Measurements from ENCODE around the gene EIF1AD. TPM values are rescaled to one million over a fixed set of nuclear protein-coding genes. Genes with fewer than 3 reads are reported as not detected.
A peak's percentile ranks its signal among the peaks of the same experiment; 100 is the strongest.

The EIF1AD gene
- total and polyA plus RNA-seq, 2 of the 8 experiments (the other 6 are each of a cell fraction or from before 2014, with no cell fraction given): 32.6 to 39.9 TPM

DNA sequence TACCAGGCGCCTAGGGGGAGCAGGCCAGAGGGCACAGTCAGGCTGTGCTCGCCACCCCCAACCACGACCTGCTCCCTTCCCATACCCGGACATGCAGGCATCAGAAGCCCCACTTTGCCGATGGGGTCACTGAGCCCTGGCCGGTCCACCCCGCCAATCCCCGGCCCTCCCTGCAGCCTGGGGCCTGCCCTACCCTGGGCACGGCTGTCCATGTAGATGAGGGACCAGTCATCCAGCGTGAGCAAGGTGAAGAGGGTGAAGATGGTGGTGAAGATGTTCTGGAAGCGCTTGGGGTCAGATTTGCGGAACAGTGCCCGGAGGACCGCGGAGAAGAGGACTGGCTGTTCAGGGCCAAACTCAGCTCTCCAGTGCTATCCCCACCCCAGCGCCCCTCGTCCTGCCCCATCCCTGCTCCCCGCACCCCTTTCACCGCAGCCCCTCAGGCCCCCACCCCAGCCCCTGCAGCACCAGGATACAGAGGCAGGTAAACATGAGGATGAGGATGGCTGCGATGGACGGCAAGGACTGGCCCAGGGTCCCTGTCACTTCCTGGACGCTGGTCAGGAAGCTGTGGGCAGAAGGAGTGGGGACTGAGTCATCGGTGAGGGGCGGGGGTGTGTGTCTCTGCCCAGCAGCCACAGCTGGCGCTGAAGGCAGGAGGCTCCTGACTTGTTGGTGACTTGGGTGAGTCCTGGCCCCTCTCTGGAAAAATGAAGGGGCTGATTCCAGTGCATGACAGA is 18.8 kb upstream of the EIF1AD start:
- H4K91ac ChIP-seq (replicated peaks; ENCODE audit: insufficient read length, low read length): no peak overlapping the region
- ChIA-PET POLR2A (ENCODE audit: partially characterized antibody) (interaction anchor here (1.4 kb wide), 1 partner anchor 12 kb away, joined by 4 read pairs; no protein-coding TSS in a partner anchor), CTCF (ENCODE audit: partially characterized antibody) (interaction anchor here (1.0 to 4.1 kb wide), 3 partner anchors 15 to 25 kb away, joined by 4 to 34 read pairs (median 7); no protein-coding TSS in a partner anchor)
- H3K4me3 ChIP-seq (ENCODE audit: extremely low read depth in 1 of 4, insufficient read depth in 2 of 4, low read depth in 3 of 4, low read length in 4 of 4): no peak overlapping the region
- H3K4me2 ChIP-seq (ENCODE audit: insufficient read depth in 1 of 2, low read depth in 2 of 2, low read length in 2 of 2): no peak overlapping the region
- peak overlapping the region; percentile 30 for H3K56ac ChIP-seq (replicated peaks; ENCODE audit: insufficient read length, low read depth, low read length)
- H2BK120ac ChIP-seq (replicated peaks; ENCODE audit: low read depth, low read length): no peak overlapping the region
- H3K79me1 ChIP-seq (ENCODE audit: low read depth, low read length): no peaks in the 10 kb centered on the region
- no peak overlapping the region for H3K14ac ChIP-seq (ENCODE audit: insufficient read length)
- no peak overlapping the region for H2BK12ac ChIP-seq (ENCODE audit: low read depth, low read length)
- H3K23ac ChIP-seq (ENCODE audit: insufficient read length): no peak overlapping the region
- H3K23me2 ChIP-seq (ENCODE audit: low read depth, low read length): no peaks in the 10 kb centered on the region
- no peak overlapping the region for H3K18ac ChIP-seq (ENCODE audit: extremely low read depth, low read length)
- H4K20me1 ChIP-seq (replicated peaks in 1 of 2; ENCODE audit: control insufficient read depth in 1 of 2, insufficient read depth in 2 of 2, low read length in 2 of 2): no peaks in the 10 kb centered on the region
- peaks cover 0 to 18% (median 5%) of the 10 kb centered on the region in 4 experiments; a peak in 4 of 7 replicates for H3K27me3 ChIP-seq (replicated peaks in 1 of 4; ENCODE audit: control insufficient read depth in 3 of 4, extremely low read depth in 1 of 4, insufficient read depth in 3 of 4, low read length in 3 of 4)
- no peak overlapping the region for H3K9ac ChIP-seq (replicated peaks in 1 of 4; ENCODE audit: extremely low read depth in 1 of 4, low read depth in 3 of 4, low read length in 3 of 4)
- DNase-seq (ENCODE audit: low read depth in 1 of 2, low spot score in 2 of 2): no peak
- no peak for TF ChIP-seq CBX5 (IDR thresholded peaks at IDR 0.05; ENCODE audit: low read depth, low read length)
- H2BK5ac ChIP-seq (ENCODE audit: low read depth, low read length): no peak overlapping the region
- H2BK15ac ChIP-seq (ENCODE audit: low read length): no peak overlapping the region
- no peak for FAIRE-seq
- H3K79me2 ChIP-seq (ENCODE audit: control insufficient read depth in 1 of 2, insufficient read depth in 2 of 2, low read length in 2 of 2): no peaks in the 10 kb centered on the region
- no peaks in the 10 kb centered on the region for H3K36me3 ChIP-seq (ENCODE audit: control insufficient read depth in 2 of 4, insufficient read depth in 4 of 4, low read length in 3 of 4)
- H3K9me3 ChIP-seq (ENCODE audit: insufficient read depth in 2 of 2, low read depth in 1 of 2, low read length in 1 of 2): no peaks in the 10 kb centered on the region
- WGBS, 2 experiments (ENCODE audit: extremely low coverage in 1 of 2, insufficient coverage in 1 of 2, insufficient read length in 1 of 2, insufficient replicate concordance in 2 of 2, low coverage in 1 of 2, low lambda C conversion rate in 2 of 2, missing lambda C conversion rate in 1 of 2): 85% methylated on average over 14 of the region's 25 CpGs; no CpG with 5 or more reads in 1 of the 2 experiments
- H3K4ac ChIP-seq (replicated peaks; ENCODE audit: insufficient read length, low read depth, low read length): no peak overlapping the region
- H3K27ac ChIP-seq (ENCODE audit: low read depth, low read length): no peak overlapping the region
- H2AFZ ChIP-seq (ENCODE audit: low read length): no peak overlapping the region
- peak overlapping the region; percentile 68 for H4K8ac ChIP-seq (ENCODE audit: extremely low read depth, insufficient read depth, low read length)
- H2BK20ac ChIP-seq (ENCODE audit: low read length): no peak overlapping the region
- H3K4me1 ChIP-seq (replicated peaks in 1 of 4; ENCODE audit: control insufficient read depth in 3 of 4, insufficient read depth in 4 of 4, low read length in 3 of 4): peaks cover 0 to 3% (median 1%) of the 10 kb centered on the region in 4 experiments; a peak in 1 of 7 replicates
- no peak overlapping the region for H4K5ac ChIP-seq (ENCODE audit: insufficient read length, low read depth, low read length)
- no peak overlapping the region for H2AK5ac ChIP-seq (ENCODE audit: low read depth, low read length)

Measured in H1 (cell line).